ENCODE results near the gene TOX2. TPM values are rescaled to one million over a fixed set of nuclear protein-coding genes. Genes with fewer than 3 reads are reported as not detected.

TOX2 gene
- total RNA-seq, 2 experiments from 2014 or later = 0.23 TPM; not detected in 1

GRCh38 chr20:43972051-43972450 is 57.4 kb downstream of the TOX2 start:
- H4K20me1 ChIP-seq (ENCODE audit: insufficient read depth, low read length) = no peaks in the 10 kb centered on the region
- H2AFZ ChIP-seq (ENCODE audit: low read length) = no peak overlapping the region
- BruUV-seq (replicated peaks) = no TSS peak
- H3K9me2 ChIP-seq (ENCODE audit: insufficient read depth, low read length) = no peaks in the 10 kb centered on the region
- no peaks in the 10 kb centered on the region for H3K9me3 ChIP-seq (ENCODE audit: low read length)
- no peak for TF ChIP-seq EZH2phosphoT487 (IDR thresholded peaks at IDR 0.05; ENCODE audit: borderline replicate concordance, low read depth, low read length)
- TF ChIP-seq CTCF (conservative IDR thresholded peaks at IDR 0.05; ENCODE audit: low read length) = no peak
- H3K36me3 ChIP-seq (ENCODE audit: insufficient read depth, low read length) = no peaks in the 10 kb centered on the region
- CTCF ChIA-PET (ENCODE audit: unreplicated experiment) = no interaction called here
- no peak overlapping the region for H3K4me3 ChIP-seq (ENCODE audit: low read depth, low read length, poor library complexity, severe bottlenecking)
- intact Hi-C loops (cut with micrococcal nuclease; ENCODE audit: unreplicated experiment) = no loop called here
- H3K4me1 ChIP-seq (ENCODE audit: insufficient read depth, low read length, poor library complexity, severe bottlenecking) = no peaks in the 10 kb centered on the region
- POLR2A ChIA-PET = no interaction called here
- no peak for DNase-seq (ENCODE audit: low spot score)
- H3K27ac ChIP-seq (ENCODE audit: low read depth, low read length, poor library complexity, severe bottlenecking) = no peak overlapping the region
- H3K79me2 ChIP-seq (ENCODE audit: insufficient read depth, low read depth, low read length) = no peaks in the 10 kb centered on the region
- no peak overlapping the region for H3K4me2 ChIP-seq (ENCODE audit: low read length)

- ChIA-PET CTCF (ENCODE audit: unreplicated experiment) (no interaction called here), POLR2A (no interaction called here)
- Histone ChIP-seq H3K4me2 (ENCODE audit: low read length) (no peak overlapping the region), H2AFZ (ENCODE audit: low read length) (no peak overlapping the region), H3K9me2 (ENCODE audit: insufficient read depth, low read length) (no peaks in the 10 kb centered on the region), H3K4me3 (ENCODE audit: low read depth, low read length, poor library complexity, severe bottlenecking) (no peak overlapping the region), H3K79me2 (ENCODE audit: insufficient read depth, low read depth, low read length) (no peaks in the 10 kb centered on the region), H3K4me1 (ENCODE audit: insufficient read depth, low read length, poor library complexity, severe bottlenecking) (no peaks in the 10 kb centered on the region), H4K20me1 (ENCODE audit: insufficient read depth, low read length) (no peaks in the 10 kb centered on the region), H3K27ac (ENCODE audit: low read depth, low read length, poor library complexity, severe bottlenecking) (no peak overlapping the region), H3K36me3 (ENCODE audit: insufficient read depth, low read length) (no peaks in the 10 kb centered on the region), H3K9me3 (ENCODE audit: low read length) (no peaks in the 10 kb centered on the region)
- no peak for DNase-seq (ENCODE audit: low spot score)
- intact Hi-C loops (cut with micrococcal nuclease; ENCODE audit: unreplicated experiment) = no loop called here
- TF ChIP-seq EZH2phosphoT487 (IDR thresholded peaks at IDR 0.05; ENCODE audit: borderline replicate concordance, low read depth, low read length) (no peak), CTCF (conservative IDR thresholded peaks at IDR 0.05; ENCODE audit: low read length) (no peak)
- no TSS peak for BruUV-seq (replicated peaks)
These were observed 58.0 kb downstream of the TOX2 start for GRCh38 chr20:43972692-43973091.

- Histone ChIP-seq H3K4me2 (ENCODE audit: low read length) (no peak overlapping the region), H4K20me1 (ENCODE audit: insufficient read depth, low read length) (no peaks in the 10 kb centered on the region), H3K9me3 (ENCODE audit: low read length) (no peaks in the 10 kb centered on the region), H2AFZ (ENCODE audit: low read length) (no peak overlapping the region), H3K4me1 (ENCODE audit: insufficient read depth, low read length, poor library complexity, severe bottlenecking) (no peaks in the 10 kb centered on the region), H3K9me2 (ENCODE audit: insufficient read depth, low read length) (no peaks in the 10 kb centered on the region), H3K4me3 (ENCODE audit: low read depth, low read length, poor library complexity, severe bottlenecking) (no peak overlapping the region), H3K36me3 (ENCODE audit: insufficient read depth, low read length) (no peaks in the 10 kb centered on the region), H3K27ac (ENCODE audit: low read depth, low read length, poor library complexity, severe bottlenecking) (no peak overlapping the region), H3K79me2 (ENCODE audit: insufficient read depth, low read depth, low read length) (no peaks in the 10 kb centered on the region)
- no TSS peak for BruUV-seq (replicated peaks)
- TF ChIP-seq CTCF (conservative IDR thresholded peaks at IDR 0.05; ENCODE audit: low read length) = no peak
- TF ChIP-seq EZH2phosphoT487 (IDR thresholded peaks at IDR 0.05; ENCODE audit: borderline replicate concordance, low read depth, low read length) = no peak
- ChIA-PET POLR2A (no interaction called here), CTCF (ENCODE audit: unreplicated experiment) (no interaction called here)
- intact Hi-C loops (cut with micrococcal nuclease; ENCODE audit: unreplicated experiment) = no loop called here
- DNase-seq (ENCODE audit: low spot score) = no peak
These were observed 58.6 kb downstream of the TOX2 start for GRCh38 chr20:43973231-43973630.
